Stimulated activated CD8-positive, alpha-beta memory T cell treated with anti-CD3 and anti-CD28 coated beads, Interleukin-4, amount 100 ng/mL, for 24 hours (primary cell): Measurements from ENCODE around the gene GCNT1.
"Not testable (repeated sequence)": the region's sequence is repeated elsewhere in the genome, so short reads cannot be mapped to it uniquely, and the experiment has no call there.

Source experiments
- DNase-seq: peaks from one replicate; pipeline ENCODE4 v3.0.0-alpha.2; 2020; ENCODE audit warnings: low read depth

Gene GCNT1

DNA sequence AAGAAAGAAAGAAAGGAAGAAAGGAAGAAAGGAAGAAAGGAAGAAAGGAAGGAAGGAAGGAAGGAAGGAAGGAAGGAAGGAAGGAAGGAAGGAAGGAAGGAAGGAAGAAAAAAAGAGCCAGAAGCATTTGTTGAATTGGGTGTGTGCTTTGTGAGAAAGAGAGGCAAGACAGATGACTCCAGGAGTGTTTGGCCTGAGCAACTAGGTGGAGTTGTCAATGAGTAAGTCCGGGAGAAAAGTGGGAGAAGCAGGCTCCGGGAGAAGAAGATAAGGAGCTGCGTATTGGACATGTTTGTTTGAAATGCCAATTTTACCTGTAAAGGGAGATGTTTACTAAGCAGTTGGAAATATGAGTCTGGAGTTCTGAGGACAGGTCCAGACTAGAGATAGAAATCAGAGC is 15.1 kb upstream of the GCNT1 start:
- no peak for DNase-seq

DNA sequence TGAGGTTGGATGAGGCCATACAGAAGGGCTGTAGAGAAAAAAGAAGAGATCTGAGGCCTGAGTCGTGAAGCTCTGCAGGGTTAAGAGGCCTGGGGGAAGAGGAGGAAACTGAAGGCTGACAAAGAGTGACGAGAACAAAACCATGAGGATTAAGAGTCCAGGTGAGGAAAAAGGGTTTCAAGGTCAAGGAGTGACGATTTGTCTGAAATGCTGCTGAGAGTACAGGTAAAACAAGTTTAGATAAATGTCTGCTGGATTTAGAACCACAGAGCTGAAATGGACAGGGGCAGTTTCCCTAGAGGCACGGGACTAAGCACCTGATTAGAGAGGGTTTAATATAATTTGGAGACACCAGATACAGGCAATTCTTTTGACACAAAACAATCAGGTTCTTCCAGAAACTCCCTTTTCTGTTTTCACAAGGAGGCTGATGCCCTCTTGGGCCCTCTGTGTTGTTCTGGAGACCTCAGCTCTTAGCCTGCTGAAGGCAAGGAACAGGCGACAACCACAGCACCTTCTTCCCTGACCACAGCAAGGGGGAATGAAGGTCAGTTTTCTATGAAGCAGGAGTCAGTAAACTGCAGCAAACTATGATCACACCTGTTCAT is 14.6 kb upstream of the GCNT1 start:
- no peak for DNase-seq

DNA sequence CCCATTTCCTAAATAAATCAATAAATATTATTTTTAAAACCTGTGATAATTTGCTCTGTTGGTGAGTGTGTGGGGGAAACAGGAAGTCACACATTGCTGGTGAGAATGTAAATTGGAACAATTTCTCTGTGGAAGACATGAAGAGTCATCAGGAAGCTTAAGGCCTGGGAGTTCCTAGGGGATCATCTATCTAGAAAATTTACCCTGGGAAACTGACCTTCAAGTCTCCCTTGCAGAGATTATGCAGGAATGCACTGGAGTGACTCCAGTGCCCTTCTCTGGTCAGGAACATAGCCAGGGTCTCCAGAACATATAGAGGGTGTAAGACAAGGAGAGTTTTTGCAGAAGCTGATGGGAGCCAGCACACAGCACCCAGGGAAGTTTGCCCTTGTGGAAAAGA is 13.0 kb upstream of the GCNT1 start:
- no peak for DNase-seq

- DNase-seq = no peak
Measured at GRCh38 chr9:76448501-76448900, 10.5 kb upstream of the GCNT1 start.

DNA sequence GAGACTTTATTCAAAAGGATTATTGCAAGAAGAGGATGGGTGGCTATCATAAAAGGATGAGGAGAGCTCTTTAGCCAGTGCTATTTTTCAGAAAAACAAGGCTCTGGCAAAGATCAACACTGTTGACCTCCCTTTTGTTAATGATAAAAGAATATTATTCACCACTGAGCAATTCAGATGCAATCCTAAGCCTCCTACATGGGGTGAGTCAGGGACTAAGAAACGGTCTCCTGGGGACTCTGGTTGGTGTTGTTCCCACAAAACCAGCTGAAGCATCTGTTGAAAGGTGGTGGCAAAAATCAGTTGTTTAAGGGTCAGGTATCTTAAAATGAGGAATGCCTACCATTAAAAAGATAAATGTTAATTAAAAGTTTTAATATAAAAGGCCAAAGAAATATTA is 7.7 kb upstream of the GCNT1 start:
- no peak for DNase-seq

DNA sequence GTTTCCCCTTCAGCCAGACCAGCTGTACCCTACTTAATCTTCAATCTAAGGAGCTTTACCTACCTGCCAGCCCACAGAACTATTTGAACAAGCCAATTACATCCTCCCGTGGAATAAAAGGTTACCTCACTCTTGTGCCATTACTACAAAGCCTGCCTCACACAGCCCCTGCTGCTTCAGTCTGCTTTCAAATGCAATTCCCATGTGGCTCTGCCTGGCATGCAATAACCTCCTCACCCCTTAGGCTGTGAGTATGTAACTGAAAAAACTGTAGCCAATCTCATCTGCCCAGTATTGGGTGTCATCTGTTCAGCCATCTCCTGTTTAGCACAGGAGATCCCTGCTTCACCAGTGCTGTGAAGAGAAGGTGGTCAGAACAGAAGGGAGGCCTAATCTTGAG is 6.1 kb upstream of the GCNT1 start:
- DNase-seq = no peak

GRCh38 chr9:76453785-76454184 is 5.2 kb upstream of the GCNT1 start:
- DNase-seq = no peak

GRCh38 chr9:76454311-76454710 is 4.7 kb upstream of the GCNT1 start:
- no peak for DNase-seq

DNA sequence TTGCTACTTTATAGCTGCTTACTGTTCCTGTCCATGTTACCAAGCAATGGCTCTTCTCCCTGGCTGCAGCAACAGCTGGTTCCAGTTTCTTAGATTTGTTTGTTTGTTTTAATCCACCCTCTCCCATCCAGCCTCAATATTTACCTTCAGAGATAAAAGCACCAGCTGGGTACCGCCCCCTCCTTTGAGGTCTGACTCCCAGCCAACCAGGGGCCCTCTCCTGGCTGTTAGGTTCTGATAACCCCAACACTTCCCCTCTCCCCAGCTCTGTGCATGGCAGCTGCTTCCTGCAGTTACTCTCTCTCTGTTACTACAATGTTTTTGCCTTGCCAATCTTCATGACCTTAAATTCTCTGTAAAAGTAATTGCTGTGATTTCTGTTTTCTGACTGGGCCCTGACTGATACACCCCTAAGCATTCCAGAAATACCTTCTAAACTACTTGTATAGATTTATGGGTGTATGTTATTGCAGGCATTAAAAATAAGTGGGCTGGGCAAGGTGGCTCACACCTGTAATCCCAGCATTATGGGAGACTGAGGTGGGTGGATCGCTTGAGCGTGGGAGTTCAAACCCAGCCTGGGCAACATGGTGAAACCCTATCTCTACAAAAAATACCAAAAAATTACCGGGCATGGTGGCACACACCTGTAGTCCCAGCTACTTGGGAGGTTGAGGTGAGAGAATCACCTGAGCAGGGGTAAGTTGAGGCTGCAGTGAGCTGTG is 2.6 kb upstream of the GCNT1 start:
- no peak for DNase-seq

GRCh38 chr9:76459694-76460635 is 983 bp downstream of the GCNT1 start:
- peak; percentile 11 for DNase-seq

GRCh38 chr9:76462126-76462525 is 3.1 kb downstream of the GCNT1 start:
- DNase-seq = no peak

- DNase-seq = no peak
Measured at GRCh38 chr9:76463211-76463610, 4.2 kb downstream of the GCNT1 start.

GRCh38 chr9:76464706-76465105 is 5.7 kb downstream of the GCNT1 start:
- DNase-seq = no peak

DNA sequence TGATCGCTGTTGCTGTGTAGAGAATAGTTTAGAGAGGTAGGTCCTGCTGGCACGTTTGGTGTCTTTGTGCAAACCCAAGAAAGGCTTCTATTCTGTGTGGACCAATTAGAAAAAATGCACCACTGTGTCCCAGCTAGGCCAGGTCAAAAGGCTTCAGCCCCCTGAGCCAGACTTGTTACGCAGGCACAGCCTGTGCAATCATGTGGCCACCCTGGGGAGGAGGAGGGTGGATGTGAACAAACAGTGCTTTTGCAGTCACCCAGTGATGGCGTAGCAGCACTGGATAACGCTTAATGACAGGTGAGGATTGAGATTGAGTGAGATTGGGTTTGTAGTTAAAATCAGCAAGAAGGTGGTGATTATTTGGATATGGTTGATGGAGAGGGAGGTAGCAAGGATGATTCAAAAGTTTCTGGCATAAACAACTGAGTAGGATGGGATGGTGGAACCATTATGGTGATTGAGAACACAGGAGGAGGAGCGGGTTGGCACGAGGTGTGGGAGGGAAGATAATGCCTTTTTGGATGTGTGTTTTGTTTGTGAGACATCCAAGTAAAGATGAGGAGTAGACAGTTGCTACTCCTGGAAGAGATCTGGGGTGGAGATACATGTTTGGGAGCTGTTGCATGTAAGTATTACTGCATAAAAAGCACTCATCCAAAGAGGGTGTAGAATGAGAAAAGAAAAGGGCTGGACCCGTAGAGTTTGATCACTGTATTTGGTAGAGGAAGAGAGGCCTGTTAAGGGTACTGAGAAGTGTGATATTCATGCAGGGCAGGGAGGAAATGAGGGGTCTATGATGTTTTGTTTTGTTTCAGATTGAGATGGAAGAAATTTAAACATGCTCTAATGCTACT is 6.7 kb downstream of the GCNT1 start:
- DNase-seq = no peak

- no peak for DNase-seq
Measured at GRCh38 chr9:76466299-76466605, 7.3 kb downstream of the GCNT1 start.

DNA sequence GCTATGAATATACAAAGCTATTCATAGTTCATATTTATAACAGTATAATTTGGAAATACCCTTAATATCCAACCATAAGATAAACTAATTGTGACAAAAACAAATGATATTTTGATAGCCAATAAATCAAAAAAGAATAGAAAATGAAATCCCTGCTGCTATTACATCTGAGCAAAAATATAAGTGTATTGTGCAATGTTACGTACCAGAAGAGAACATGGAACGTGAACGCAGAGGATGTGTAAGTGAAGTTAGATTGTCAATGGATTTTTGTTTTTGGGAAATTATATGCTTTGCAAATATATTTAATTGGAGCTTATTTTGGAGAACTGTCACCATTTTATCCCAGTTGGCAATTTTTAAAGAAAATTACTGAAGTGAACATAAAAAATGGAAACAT is 15.4 kb downstream of the GCNT1 start:
- DNase-seq = no peak

DNA sequence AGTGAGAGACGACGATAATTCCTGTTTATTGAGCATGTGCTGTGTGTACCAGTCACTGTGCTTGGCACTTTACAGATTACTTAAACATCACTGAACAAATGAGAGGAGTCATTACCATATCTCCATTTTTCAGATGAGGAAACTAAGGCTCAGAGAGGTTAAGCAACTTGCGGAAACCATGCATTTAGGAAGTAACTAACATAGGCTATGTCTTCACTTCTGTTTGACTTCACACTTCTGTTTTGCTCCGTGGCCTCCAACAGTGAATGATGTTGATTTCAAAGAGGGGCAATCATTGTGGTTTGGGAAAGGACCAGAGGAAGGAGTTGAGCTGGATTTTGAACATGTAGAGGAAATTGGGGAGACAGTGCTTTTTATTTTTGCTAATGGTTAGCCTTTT is 16.7 kb downstream of the GCNT1 start:
- DNase-seq = no peak

DNA sequence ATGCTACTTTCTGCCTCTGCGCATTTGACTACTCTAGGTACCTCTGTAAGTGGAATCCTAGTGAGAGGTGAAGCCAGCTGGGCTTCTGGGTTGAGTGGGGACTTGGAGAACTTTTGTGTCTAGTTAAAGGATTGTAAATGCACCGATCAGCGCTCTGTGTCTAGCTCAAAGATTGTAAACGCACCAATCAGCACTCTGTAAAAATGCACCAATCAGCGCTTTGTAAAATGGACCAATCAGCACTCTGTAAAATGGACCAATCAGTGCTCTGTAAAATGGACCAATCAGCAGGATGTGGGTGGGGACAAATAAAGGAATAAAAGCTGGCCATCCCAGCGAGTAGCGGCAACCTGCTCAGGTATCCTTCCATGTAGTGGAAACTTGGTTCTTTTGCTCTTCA is 18.8 kb downstream of the GCNT1 start:
- not testable (repeated sequence) for DNase-seq

DNA sequence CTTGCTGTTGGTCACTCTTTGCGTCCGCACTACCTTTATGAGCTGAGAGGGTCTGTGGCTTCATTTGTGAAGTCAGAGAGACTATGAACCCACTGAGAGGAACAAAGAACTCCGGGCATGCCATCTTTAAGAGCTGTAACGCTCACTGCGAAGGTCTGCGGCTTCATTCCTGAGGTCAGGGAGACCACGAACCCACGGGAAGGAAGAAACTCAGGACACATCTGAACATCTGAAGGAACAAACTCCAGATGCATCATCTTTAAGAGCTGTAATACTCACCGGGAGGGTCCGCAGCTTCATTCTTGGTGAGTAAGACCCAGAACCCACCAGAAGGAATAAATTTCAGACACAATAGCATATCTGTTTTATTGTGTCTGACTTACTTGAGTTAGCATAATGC is 19.2 kb downstream of the GCNT1 start:
- DNase-seq = no peak

DNA sequence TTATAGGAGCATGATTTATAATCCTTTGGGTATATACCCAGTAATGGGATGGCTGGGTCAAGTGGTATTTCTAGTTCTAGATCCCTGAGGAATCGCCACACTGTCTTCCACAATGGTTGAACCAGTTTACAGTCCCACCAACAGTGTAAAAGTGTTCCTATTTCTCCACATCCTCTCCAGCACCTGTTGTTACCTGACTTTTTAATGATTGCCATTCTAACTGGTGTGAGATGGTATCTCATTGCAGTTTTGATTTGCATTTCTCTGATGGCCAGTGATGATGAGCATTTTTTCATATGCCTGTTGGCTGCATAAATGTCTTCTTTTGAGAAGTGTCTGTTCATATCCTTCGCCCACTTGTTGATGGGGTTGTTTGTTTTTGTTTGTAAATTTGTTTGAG is 20.4 kb downstream of the GCNT1 start:
- not testable (repeated sequence) for DNase-seq

DNA sequence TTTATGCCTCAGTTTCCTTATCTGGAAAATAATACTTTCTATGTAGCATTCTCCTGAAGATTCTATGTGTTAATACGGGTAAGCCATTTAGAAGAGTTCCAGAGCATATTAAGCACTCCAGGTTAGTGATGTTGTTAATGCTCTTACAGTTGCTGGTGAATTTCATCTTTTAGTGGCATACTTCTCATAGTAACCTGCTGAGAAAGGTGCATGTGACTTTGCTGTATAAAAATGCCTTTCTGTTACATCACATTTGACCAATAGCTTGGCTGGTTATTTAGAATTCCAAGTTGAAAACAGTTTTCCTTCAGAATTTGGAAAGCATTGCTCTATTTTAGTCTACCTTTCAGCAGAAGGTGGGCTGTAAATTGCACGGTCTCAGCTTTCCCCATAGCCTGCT is 27.2 kb downstream of the GCNT1 start:
- DNase-seq = no peak
